Panc1 (cell line): Measurements from ENCODE around the gene FSTL5. TPM values are rescaled to one million over a fixed set of nuclear protein-coding genes. Genes with fewer than 3 reads are reported as not detected.

ENCODE experiments used
- ATAC-seq: fragments of 200-7000 bp; cut with Tn5 transposase; 2 replicates; pipeline ENCODE4 v1.9.1; 2020; ENCODE audit warnings: mild to moderate bottlenecking, moderate library complexity
- BruUV-seq: library from RNA; stranded (reverse); fragments of 400-500 nt; replicated peaks from 2 replicates; lab custom pipeline; 2021; lab: Mats Ljungman, UMichigan
- CTCF ChIA-PET: fragments of 300-600 bp; sonication (Branson Sonifier 250); formaldehyde crosslinking; loops from one replicate; lab custom pipeline; 2022; ENCODE audit warnings: antibody characterized with exemption; lab: Charles Lee
- POLR2A ChIA-PET: fragments of 300-600 bp; sonication (Branson Sonifier 250); formaldehyde crosslinking; loops from one replicate; lab custom pipeline; 2022; ENCODE audit warnings: antibody characterized with exemption; lab: Charles Lee
- DNase-seq: peaks from one replicate; pipeline ENCODE4 v3.0.0-alpha.2; 2010; ENCODE audit warnings: low read depth, low spot score
- H3K27ac ChIP-seq: 2 replicates; pipeline ENCODE4 v1.5.1; 2011; ENCODE audit warnings: mild to moderate bottlenecking, low read length, inconsistent platforms
- H3K27me3 ChIP-seq: fragments of 200-500 bp; sonication (Bioruptor generic); 2 replicates; pipeline ENCODE4 v1.6.0; 2014; ENCODE audit warnings: low read length, inconsistent platforms; ENCODE audit not compliant: control insufficient read depth, insufficient read depth
- H3K36me3 ChIP-seq: fragments of 200-500 bp; sonication (Bioruptor generic); 2 replicates; pipeline ENCODE4 v1.5.1; 2014; ENCODE audit warnings: inconsistent platforms, mild to moderate bottlenecking, low read length, moderate library complexity; ENCODE audit not compliant: control insufficient read depth, insufficient read depth
- H3K4me1 ChIP-seq: 2 replicates; pipeline ENCODE4 v1.5.1; 2011; ENCODE audit warnings: inconsistent platforms, mild to moderate bottlenecking, low read length, moderate library complexity; ENCODE audit not compliant: control insufficient read depth, insufficient read depth
- H3K4me3 ChIP-seq, 2 experiments: 2 replicates each; pipeline ENCODE4 v1.5.1; 2011 to 2012; ENCODE audit warnings: low read depth in 2 of 2, low read length in 2 of 2, mild to moderate bottlenecking in 2 of 2, inconsistent platforms in 1 of 2, moderate library complexity in 1 of 2
- H3K9me3 ChIP-seq: fragments of 200-500 bp; sonication (Bioruptor generic); 2 replicates; pipeline ENCODE4 v1.5.1; 2014; ENCODE audit warnings: low read depth, mild to moderate bottlenecking, inconsistent platforms, low read length, moderate library complexity; ENCODE audit not compliant: control insufficient read depth, insufficient read depth
- POLR2AphosphoS5 ChIP-seq: IDR thresholded peaks from 2 replicates; pipeline ENCODE4 v1.6.1; 2012; ENCODE audit warnings: mild to moderate bottlenecking, low read depth, low read length, moderate library complexity
- SIN3A ChIP-seq: IDR thresholded peaks from 2 replicates; pipeline ENCODE4 v1.6.1; 2012; ENCODE audit warnings: low read depth, mild to moderate bottlenecking, low read length, moderate library complexity, borderline replicate concordance; ENCODE audit not compliant: insufficient read depth
- TCF7L2 ChIP-seq: IDR thresholded peaks from 2 replicates; pipeline ENCODE4 v1.6.1; 2011; ENCODE audit warnings: mild to moderate bottlenecking, low read depth, low read length, inconsistent platforms
- in situ Hi-C: cut with HindIII; loops from 2 replicates; pipeline ENCODE4 v1.10.0; 2016; ENCODE audit warnings: low sequenced_read_pairs, low pct_unique_long_range_greater_than_20kb
- intact Hi-C: fragments of 100-400 bp; cut with micrococcal nuclease; formaldehyde crosslinking; loops from one replicate; pipeline ENCODE4 v1.10.0; 2022; ENCODE audit not compliant: unreplicated experiment
- total RNA-seq: library from RNA; stranded (reverse); gene quantifications from one replicate; pipeline ENCODE4 v1.2.1, GENCODE V29; 2021; ENCODE audit not compliant: unreplicated experiment
- TF ChIP-seq, protein P1 (sequence below): fragments of 450-650 bp; IDR thresholded peaks from 2 replicates; pipeline ENCODE4 v1.5.1; 2017; ENCODE audit warnings: mild to moderate bottlenecking
- TF ChIP-seq, protein P2 (sequence below), 2 experiments: IDR thresholded peaks; 2 replicates each; pipeline ENCODE4 v1.6.1; 2011 to 2012; ENCODE audit warnings: low read depth in 2 of 2, control low read depth in 1 of 2, low read length in 1 of 2, mild to moderate bottlenecking in 1 of 2, moderate library complexity in 1 of 2; ENCODE audit not compliant: insufficient read depth in 1 of 2

Gene FSTL5
- total RNA-seq, 1 experiment from 2014 or later = 0.67 TPM

DNA sequence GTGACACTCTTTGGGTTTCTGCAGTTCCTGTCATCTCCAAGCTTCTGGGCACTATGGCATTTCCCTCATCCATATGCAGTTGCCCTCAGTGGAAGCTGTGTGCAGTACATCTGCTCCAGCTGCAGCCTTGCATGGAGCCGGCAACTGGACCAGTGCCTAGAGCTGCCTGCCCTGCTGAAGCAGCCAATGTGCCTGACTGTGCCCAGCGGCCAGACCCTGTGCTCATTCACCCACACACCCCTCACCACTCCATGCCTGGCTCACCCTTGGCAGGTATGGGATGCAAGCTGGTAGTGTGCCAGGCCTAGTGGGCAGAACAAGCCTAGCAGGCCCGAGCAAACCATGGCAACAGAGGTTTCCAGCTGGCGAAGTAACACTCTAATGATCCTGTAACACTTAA, 370.8 kb downstream of the FSTL5 start:
- TF ChIP-seq, protein P1, sequence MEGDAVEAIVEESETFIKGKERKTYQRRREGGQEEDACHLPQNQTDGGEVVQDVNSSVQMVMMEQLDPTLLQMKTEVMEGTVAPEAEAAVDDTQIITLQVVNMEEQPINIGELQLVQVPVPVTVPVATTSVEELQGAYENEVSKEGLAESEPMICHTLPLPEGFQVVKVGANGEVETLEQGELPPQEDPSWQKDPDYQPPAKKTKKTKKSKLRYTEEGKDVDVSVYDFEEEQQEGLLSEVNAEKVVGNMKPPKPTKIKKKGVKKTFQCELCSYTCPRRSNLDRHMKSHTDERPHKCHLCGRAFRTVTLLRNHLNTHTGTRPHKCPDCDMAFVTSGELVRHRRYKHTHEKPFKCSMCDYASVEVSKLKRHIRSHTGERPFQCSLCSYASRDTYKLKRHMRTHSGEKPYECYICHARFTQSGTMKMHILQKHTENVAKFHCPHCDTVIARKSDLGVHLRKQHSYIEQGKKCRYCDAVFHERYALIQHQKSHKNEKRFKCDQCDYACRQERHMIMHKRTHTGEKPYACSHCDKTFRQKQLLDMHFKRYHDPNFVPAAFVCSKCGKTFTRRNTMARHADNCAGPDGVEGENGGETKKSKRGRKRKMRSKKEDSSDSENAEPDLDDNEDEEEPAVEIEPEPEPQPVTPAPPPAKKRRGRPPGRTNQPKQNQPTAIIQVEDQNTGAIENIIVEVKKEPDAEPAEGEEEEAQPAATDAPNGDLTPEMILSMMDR = no peak
- TF ChIP-seq SIN3A = no peak
- no peak for TF ChIP-seq TCF7L2
- no peak for TF ChIP-seq POLR2AphosphoS5
- H3K4me3 ChIP-seq = no peak overlapping the region
- H3K4me1 ChIP-seq = no peaks in the 10 kb centered on the region
- H3K27me3 ChIP-seq = no peaks in the 10 kb centered on the region
- no peaks in the 10 kb centered on the region for H3K36me3 ChIP-seq
- intact Hi-C loops (no loop called here), in situ Hi-C loops (no loop called here)
- BruUV-seq = no TSS peak
- ChIA-PET POLR2A (no interaction called here), CTCF (no interaction called here)
- DNase-seq = no peak
- ATAC-seq = no peak
- H3K9me3 ChIP-seq = no peaks in the 10 kb centered on the region; the same call in 1 of the 2 replicates
- no peak overlapping the region for H3K27ac ChIP-seq

DNA sequence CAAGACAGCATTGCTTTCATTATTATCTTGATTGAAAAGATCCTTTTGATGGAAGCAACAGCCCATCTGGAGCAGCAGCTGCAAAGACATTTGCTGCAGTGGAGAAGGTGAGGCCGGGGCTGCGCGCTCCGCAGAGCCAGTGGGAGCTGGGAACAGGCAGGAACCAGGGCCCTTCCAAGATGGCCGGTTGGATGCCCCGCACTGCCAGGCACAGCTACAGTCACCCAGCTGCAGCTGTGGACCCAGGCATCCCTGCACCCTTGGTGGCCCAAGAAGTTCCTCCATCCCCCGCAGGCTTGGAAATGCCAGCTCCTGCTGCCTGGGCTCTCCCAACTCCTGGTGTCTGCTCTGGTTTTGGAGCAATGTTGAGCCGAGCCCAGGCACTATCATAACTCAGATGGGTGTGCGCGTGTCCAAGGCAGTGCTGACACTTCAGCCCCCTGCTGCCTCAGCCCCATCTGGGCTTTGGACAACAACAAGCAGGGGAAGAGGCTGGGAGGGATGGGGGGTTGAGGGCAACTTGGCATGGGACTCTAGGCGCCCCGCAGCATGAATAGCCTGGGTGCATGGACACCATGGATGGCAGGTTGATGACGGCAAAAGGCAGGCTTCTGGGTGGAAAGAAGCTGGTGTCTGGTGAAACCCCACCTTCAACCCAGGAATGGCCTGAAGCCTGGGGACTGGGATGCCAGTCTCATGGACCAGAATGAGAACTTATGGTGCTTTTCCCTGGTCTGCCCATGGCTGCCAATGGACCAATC, 371.8 kb downstream of the FSTL5 start:
- H3K27ac ChIP-seq = no peak overlapping the region
- TF ChIP-seq POLR2AphosphoS5 = no peak
- TF ChIP-seq, protein P2, sequence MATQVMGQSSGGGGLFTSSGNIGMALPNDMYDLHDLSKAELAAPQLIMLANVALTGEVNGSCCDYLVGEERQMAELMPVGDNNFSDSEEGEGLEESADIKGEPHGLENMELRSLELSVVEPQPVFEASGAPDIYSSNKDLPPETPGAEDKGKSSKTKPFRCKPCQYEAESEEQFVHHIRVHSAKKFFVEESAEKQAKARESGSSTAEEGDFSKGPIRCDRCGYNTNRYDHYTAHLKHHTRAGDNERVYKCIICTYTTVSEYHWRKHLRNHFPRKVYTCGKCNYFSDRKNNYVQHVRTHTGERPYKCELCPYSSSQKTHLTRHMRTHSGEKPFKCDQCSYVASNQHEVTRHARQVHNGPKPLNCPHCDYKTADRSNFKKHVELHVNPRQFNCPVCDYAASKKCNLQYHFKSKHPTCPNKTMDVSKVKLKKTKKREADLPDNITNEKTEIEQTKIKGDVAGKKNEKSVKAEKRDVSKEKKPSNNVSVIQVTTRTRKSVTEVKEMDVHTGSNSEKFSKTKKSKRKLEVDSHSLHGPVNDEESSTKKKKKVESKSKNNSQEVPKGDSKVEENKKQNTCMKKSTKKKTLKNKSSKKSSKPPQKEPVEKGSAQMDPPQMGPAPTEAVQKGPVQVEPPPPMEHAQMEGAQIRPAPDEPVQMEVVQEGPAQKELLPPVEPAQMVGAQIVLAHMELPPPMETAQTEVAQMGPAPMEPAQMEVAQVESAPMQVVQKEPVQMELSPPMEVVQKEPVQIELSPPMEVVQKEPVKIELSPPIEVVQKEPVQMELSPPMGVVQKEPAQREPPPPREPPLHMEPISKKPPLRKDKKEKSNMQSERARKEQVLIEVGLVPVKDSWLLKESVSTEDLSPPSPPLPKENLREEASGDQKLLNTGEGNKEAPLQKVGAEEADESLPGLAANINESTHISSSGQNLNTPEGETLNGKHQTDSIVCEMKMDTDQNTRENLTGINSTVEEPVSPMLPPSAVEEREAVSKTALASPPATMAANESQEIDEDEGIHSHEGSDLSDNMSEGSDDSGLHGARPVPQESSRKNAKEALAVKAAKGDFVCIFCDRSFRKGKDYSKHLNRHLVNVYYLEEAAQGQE (IDR thresholded peaks at IDR 0.05; ENCODE audit: insufficient read depth in 1 of 2, low read depth in 2 of 2, low read length in 1 of 2) = no peak
- TF ChIP-seq, protein P1 = no peak
- TF ChIP-seq SIN3A = no peak
- TF ChIP-seq TCF7L2 = no peak
- no peaks in the 10 kb centered on the region; the same call in 1 of the 2 replicates for H3K9me3 ChIP-seq
- H3K4me3 ChIP-seq = no peak overlapping the region
- POLR2A ChIA-PET = no interaction called here
- no peaks in the 10 kb centered on the region for H3K27me3 ChIP-seq
- BruUV-seq = no TSS peak
- ATAC-seq = no peak
- CTCF ChIA-PET = no interaction called here
- H3K4me1 ChIP-seq = no peaks in the 10 kb centered on the region
- DNase-seq = no peak
- in situ Hi-C loops = no loop called here
- intact Hi-C loops = no loop called here
- H3K36me3 ChIP-seq = no peaks in the 10 kb centered on the region
